ENCODE results near the gene SLC38A1.

DNA sequence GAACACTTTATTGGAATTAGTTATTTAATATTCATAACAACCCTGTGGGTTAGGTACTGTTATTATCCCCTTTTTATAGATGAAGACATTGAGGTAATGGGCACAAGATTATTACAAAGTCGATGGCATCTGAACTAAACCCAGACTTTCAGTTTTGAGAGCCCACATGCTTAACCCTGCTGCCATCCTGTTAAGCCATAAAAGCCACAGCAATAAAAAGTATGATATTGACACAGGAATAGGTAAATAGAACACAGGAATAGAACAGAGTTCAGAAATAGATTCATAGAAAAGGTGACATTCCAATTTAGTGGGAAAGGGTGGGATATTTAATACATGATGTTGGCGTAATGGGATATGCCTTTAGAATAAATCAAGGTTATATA is 119.8 kb downstream of the SLC38A1 start:
- TF ChIP-seq, protein P1, sequence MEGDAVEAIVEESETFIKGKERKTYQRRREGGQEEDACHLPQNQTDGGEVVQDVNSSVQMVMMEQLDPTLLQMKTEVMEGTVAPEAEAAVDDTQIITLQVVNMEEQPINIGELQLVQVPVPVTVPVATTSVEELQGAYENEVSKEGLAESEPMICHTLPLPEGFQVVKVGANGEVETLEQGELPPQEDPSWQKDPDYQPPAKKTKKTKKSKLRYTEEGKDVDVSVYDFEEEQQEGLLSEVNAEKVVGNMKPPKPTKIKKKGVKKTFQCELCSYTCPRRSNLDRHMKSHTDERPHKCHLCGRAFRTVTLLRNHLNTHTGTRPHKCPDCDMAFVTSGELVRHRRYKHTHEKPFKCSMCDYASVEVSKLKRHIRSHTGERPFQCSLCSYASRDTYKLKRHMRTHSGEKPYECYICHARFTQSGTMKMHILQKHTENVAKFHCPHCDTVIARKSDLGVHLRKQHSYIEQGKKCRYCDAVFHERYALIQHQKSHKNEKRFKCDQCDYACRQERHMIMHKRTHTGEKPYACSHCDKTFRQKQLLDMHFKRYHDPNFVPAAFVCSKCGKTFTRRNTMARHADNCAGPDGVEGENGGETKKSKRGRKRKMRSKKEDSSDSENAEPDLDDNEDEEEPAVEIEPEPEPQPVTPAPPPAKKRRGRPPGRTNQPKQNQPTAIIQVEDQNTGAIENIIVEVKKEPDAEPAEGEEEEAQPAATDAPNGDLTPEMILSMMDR (IDR thresholded peaks at IDR 0.05): no peak
- TF ChIP-seq POLR2A (IDR thresholded peaks at IDR 0.05; ENCODE audit: low read depth): no peak

All from esophagus muscularis mucosa (tissue), 3 donors.